H1 (cell line): Measurements from ENCODE around the gene NR2C2. TPM values are rescaled to one million over a fixed set of nuclear protein-coding genes. Genes with fewer than 3 reads are reported as not detected.

Experiments used
- CTCF ChIA-PET: fragments of 300-600 bp; sonication (Branson Sonifier 250); formaldehyde crosslinking; loops from one replicate; lab custom pipeline; 2021; ENCODE audit not compliant: partially characterized antibody; lab: Charles Lee
- POLR2A ChIA-PET: fragments of 300-600 bp; sonication (Branson Sonifier 250); formaldehyde crosslinking; loops from one replicate; lab custom pipeline; 2021; ENCODE audit warnings: inconsistent platforms; ENCODE audit not compliant: partially characterized antibody; lab: Charles Lee
- DNase-seq, 2 experiments: peaks; one replicate each; pipeline versions ENCODE4 v3.0.0 to v3.0.0-alpha.2; 2010 to 2022; ENCODE audit warnings: low spot score in 2 of 2, low read depth in 1 of 2, mixed read lengths in 1 of 2
- FAIRE-seq: peaks from 2 replicates; lab custom pipeline; 2011; peaks lifted over from hg19 to GRCh38; lab: Jason Lieb, UNC
- H2AFZ ChIP-seq: 2 replicates; pipeline ENCODE4 v1.8.1; 2012; ENCODE audit warnings: low read length, inconsistent platforms
- H2AK5ac ChIP-seq: 2 replicates; pipeline ENCODE4 v1.6.1; 2013; ENCODE audit warnings: low read depth, low read length
- H2BK120ac ChIP-seq: replicated peaks from 2 replicates; pipeline ENCODE3; 2013; ENCODE audit warnings: low read depth, low read length, inconsistent platforms
- H2BK12ac ChIP-seq: 2 replicates; pipeline ENCODE4 v1.6.1; 2013; ENCODE audit warnings: low read depth, low read length
- H2BK15ac ChIP-seq: 2 replicates; pipeline ENCODE4 v1.6.1; 2013; ENCODE audit warnings: low read length
- H2BK20ac ChIP-seq: 2 replicates; pipeline ENCODE4 v1.6.1; 2013; ENCODE audit warnings: low read length
- H2BK5ac ChIP-seq: 2 replicates; pipeline ENCODE4 v1.6.1; 2013; ENCODE audit warnings: low read depth, low read length
- H3K14ac ChIP-seq: 2 replicates; pipeline ENCODE4 v1.6.1; 2013; ENCODE audit warnings: inconsistent platforms; ENCODE audit not compliant: insufficient read length
- H3K18ac ChIP-seq: 2 replicates; pipeline ENCODE4 v1.6.1; 2013; ENCODE audit warnings: low read length; ENCODE audit errors: extremely low read depth
- H3K23ac ChIP-seq: 2 replicates; pipeline ENCODE4 v1.6.1; 2013; ENCODE audit warnings: inconsistent platforms; ENCODE audit not compliant: insufficient read length
- H3K23me2 ChIP-seq: 2 replicates; pipeline ENCODE4 v1.6.1; 2013; ENCODE audit warnings: low read depth, low read length
- H3K27ac ChIP-seq: 2 replicates; pipeline ENCODE4 v1.6.1; 2011; ENCODE audit warnings: low read depth, low read length, inconsistent platforms
- H3K27me3 ChIP-seq, 4 experiments: replicated peaks in 1 of 4; 1 replicate in 1 of 4; 2 replicates in 3 of 4; pipeline versions ENCODE4 v1.6.1 to v1.8.1; 2011 to 2013; ENCODE audit warnings: low read length in 3 of 4, mild to moderate bottlenecking in 3 of 4, inconsistent platforms in 2 of 4, mixed read lengths in 2 of 4, moderate library complexity in 1 of 4; ENCODE audit not compliant: control insufficient read depth in 3 of 4, insufficient read depth in 3 of 4; ENCODE audit errors: extremely low read depth in 1 of 4
- H3K36me3 ChIP-seq, 4 experiments: 2 replicates each; pipeline versions ENCODE4 v1.6.1 to v1.8.1; 2011 to 2013; ENCODE audit warnings: mild to moderate bottlenecking in 4 of 4, low read length in 3 of 4, moderate library complexity in 2 of 4, control low read depth in 1 of 4, inconsistent platforms in 1 of 4; ENCODE audit not compliant: insufficient read depth in 4 of 4, control insufficient read depth in 2 of 4
- H3K4ac ChIP-seq: replicated peaks from 2 replicates; pipeline ENCODE3; 2013; ENCODE audit warnings: low read length, low read depth, mixed read lengths, inconsistent platforms; ENCODE audit not compliant: insufficient read length
- H3K4me1 ChIP-seq, 4 experiments: replicated peaks in 1 of 4; 1 replicate in 1 of 4; 2 replicates in 3 of 4; pipeline versions ENCODE4 v1.6.1 to v1.8.1; 2011 to 2013; ENCODE audit warnings: low read length in 3 of 4, inconsistent platforms in 2 of 4, mixed read lengths in 1 of 4; ENCODE audit not compliant: insufficient read depth in 4 of 4, control insufficient read depth in 3 of 4
- H3K4me2 ChIP-seq, 2 experiments: 2 replicates each; pipeline versions ENCODE4 v1.6.1 to v1.8.1; 2011 to 2013; ENCODE audit warnings: low read depth in 2 of 2, low read length in 2 of 2, control low read depth in 1 of 2, inconsistent platforms in 1 of 2, mild to moderate bottlenecking in 1 of 2; ENCODE audit not compliant: insufficient read depth in 1 of 2
- H3K4me3 ChIP-seq, 4 experiments: fragments of 200-600, 300-600 bp in 1 of 4; sonication (generic), shearing (Covaris generic), sonication (Bioruptor Twin) in 1 of 4; 2 replicates each; pipeline versions ENCODE4 v1.5.1 to v1.8.1; 2011 to 2016; ENCODE audit warnings: low read length in 4 of 4, low read depth in 3 of 4, control low read depth in 2 of 4, inconsistent platforms in 2 of 4, mild to moderate bottlenecking in 2 of 4, mixed read lengths in 1 of 4, moderate library complexity in 1 of 4; ENCODE audit not compliant: insufficient read depth in 2 of 4; ENCODE audit errors: extremely low read depth in 1 of 4
- H3K56ac ChIP-seq: replicated peaks from 2 replicates; pipeline ENCODE3; 2013; ENCODE audit warnings: low read depth, mild to moderate bottlenecking, mixed read lengths, low read length, inconsistent platforms; ENCODE audit not compliant: insufficient read length
- H3K79me1 ChIP-seq: 2 replicates; pipeline ENCODE4 v1.6.1; 2013; ENCODE audit warnings: low read depth, low read length, control low read depth
- H3K79me2 ChIP-seq, 2 experiments: 2 replicates each; pipeline versions ENCODE4 v1.6.1 to v1.8.1; 2012 to 2013; ENCODE audit warnings: low read length in 2 of 2, mild to moderate bottlenecking in 2 of 2, inconsistent platforms in 1 of 2; ENCODE audit not compliant: insufficient read depth in 2 of 2, control insufficient read depth in 1 of 2
- H3K9ac ChIP-seq, 4 experiments: replicated peaks in 1 of 4; 1 replicate in 1 of 4; 2 replicates in 3 of 4; pipeline versions ENCODE4 v1.6.1 to v1.8.1; 2011 to 2013; ENCODE audit warnings: low read depth in 3 of 4, low read length in 3 of 4, control low read depth in 2 of 4, mild to moderate bottlenecking in 2 of 4, moderate library complexity in 2 of 4, inconsistent platforms in 1 of 4; ENCODE audit errors: extremely low read depth in 1 of 4
- H3K9me3 ChIP-seq, 2 experiments: 2 replicates each; pipeline versions ENCODE4 v1.6.1 to v1.8.1; 2012 to 2013; ENCODE audit warnings: mild to moderate bottlenecking in 2 of 2, moderate library complexity in 2 of 2, control low read depth in 1 of 2, inconsistent platforms in 1 of 2, low read depth in 1 of 2, low read length in 1 of 2, mixed read lengths in 1 of 2; ENCODE audit not compliant: insufficient read depth in 2 of 2
- H4K20me1 ChIP-seq, 2 experiments: replicated peaks in 1 of 2; 2 replicates each; pipeline versions ENCODE3 to v1.8.1; 2011 to 2013; ENCODE audit warnings: inconsistent platforms in 2 of 2, low read length in 2 of 2, mild to moderate bottlenecking in 1 of 2; ENCODE audit not compliant: insufficient read depth in 2 of 2, control insufficient read depth in 1 of 2
- H4K5ac ChIP-seq: 2 replicates; pipeline ENCODE4 v1.6.1; 2013; ENCODE audit warnings: low read length, low read depth, mixed read lengths, inconsistent platforms; ENCODE audit not compliant: insufficient read length
- H4K8ac ChIP-seq: 2 replicates; pipeline ENCODE4 v1.8.0; 2013; ENCODE audit warnings: mild to moderate bottlenecking, moderate library complexity, low read length, inconsistent platforms; ENCODE audit not compliant: insufficient read depth; ENCODE audit errors: extremely low read depth
- H4K91ac ChIP-seq: replicated peaks from 2 replicates; pipeline ENCODE3; 2013; ENCODE audit warnings: low read length, mixed read lengths, inconsistent platforms; ENCODE audit not compliant: insufficient read length
- BRCA1 ChIP-seq: IDR thresholded peaks from 2 replicates; pipeline ENCODE4 v1.6.1; 2012; ENCODE audit warnings: low read depth, low read length, improper control_type of control experiment
- CTCF ChIP-seq, 3 experiments: IDR thresholded peaks; 1 replicate in 2 of 3; 2 replicates in 1 of 3; pipeline versions ENCODE4 v1.5.1 to v1.6.1; 2011; ENCODE audit warnings: low read length in 3 of 3, mild to moderate bottlenecking in 3 of 3, inconsistent platforms in 2 of 3, low read depth in 1 of 3, moderate library complexity in 1 of 3; ENCODE audit not compliant: insufficient read depth in 1 of 3; ENCODE audit errors: control extremely low read depth in 1 of 3
- RFX5 ChIP-seq: IDR thresholded peaks from 2 replicates; pipeline ENCODE4 v1.6.1; 2011; ENCODE audit warnings: low read depth, low read length, improper control_type of control experiment, borderline replicate concordance
- SP4 ChIP-seq: IDR thresholded peaks from 2 replicates; pipeline ENCODE4 v1.6.1; 2012; ENCODE audit warnings: low read length, inconsistent platforms
- WGBS, 2 experiments: shearing (Covaris generic) in 1 of 2; methylation state at CpG; one replicate each; pipeline versions ENCODE4 v1.1.6 to v1.1.7; 2013 to 2015; ENCODE audit warnings: low lambda C conversion rate in 2 of 2, mixed read lengths in 2 of 2, inconsistent platforms in 1 of 2, low coverage in 1 of 2, missing lambda C conversion rate in 1 of 2; ENCODE audit not compliant: insufficient replicate concordance in 2 of 2, insufficient coverage in 1 of 2, insufficient read length in 1 of 2; ENCODE audit errors: extremely low coverage in 1 of 2, missing lambda C conversion rate in 1 of 2; 5-methylcytosine and 5-hydroxymethylcytosine counted together
- polyA plus RNA-seq, 7 experiments: library from polyadenylated mRNA; depleted of rRNA in 3 of 7; stranded (reverse) in 5 of 7; unstranded in 2 of 7; fragments of >200 nt in 5 of 7; fragments of 200-250 nt in 2 of 7; gene quantifications; 1 replicate in 5 of 7; 2 replicates in 1 of 7; 4 replicates in 1 of 7; pipeline versions ENCODE4 v1.2.1 to v1.2.3, GENCODE V29; 2011 to 2013; ENCODE audit warnings: missing spikeins in 2 of 7, mixed read lengths in 2 of 7
- total RNA-seq: library from RNA; stranded (reverse); fragmentation: NEBNext Ultra II Directional; extraction: Animal tissue kit (Norgen Biotek cat#: 25700); gene quantifications from 2 replicates; pipeline ENCODE4 v1.2.1, GENCODE V29; 2021
- TF ChIP-seq, protein P1 (sequence below): IDR thresholded peaks from 2 replicates; pipeline ENCODE4 v1.6.1; 2011; ENCODE audit warnings: low read length, improper control_type of control experiment

NR2C2 gene
- total and polyA plus RNA-seq, 2 of the 8 experiments (the other 6 are each of a cell fraction or from before 2014, with no cell fraction given), result 16.6 to 44.4 TPM

- POLR2A ChIA-PET, result interaction anchor here (0.6 kb wide), 1 partner anchor 25 kb away, joined by 4 read pairs; no protein-coding TSS in a partner anchor
- no peak overlapping the region for H3K56ac ChIP-seq
- H2AFZ ChIP-seq, result no peak overlapping the region
- H3K27ac ChIP-seq, result no peak overlapping the region
- H3K23ac ChIP-seq, result no peak overlapping the region
- no peaks in the 10 kb centered on the region for H3K79me2 ChIP-seq
- no peak overlapping the region for H2BK120ac ChIP-seq
- H2BK5ac ChIP-seq, result no peak overlapping the region
- H2AK5ac ChIP-seq, result no peak overlapping the region
- no peak overlapping the region for H2BK15ac ChIP-seq
- H3K4me2 ChIP-seq, result no peak overlapping the region
- H4K8ac ChIP-seq, result no peak overlapping the region
- H3K4me1 ChIP-seq, result peaks cover 0 to 9% (median 1%) of the 10 kb centered on the region in 4 experiments; a peak in 4 of 7 replicates
- no peak overlapping the region for H2BK12ac ChIP-seq
- H3K14ac ChIP-seq, result no peak overlapping the region
- H3K9ac ChIP-seq, result no peak overlapping the region
- no peak overlapping the region for H4K5ac ChIP-seq
- no peak overlapping the region for H3K4me3 ChIP-seq
- no peaks in the 10 kb centered on the region for H3K23me2 ChIP-seq
- no peak overlapping the region for H3K18ac ChIP-seq
- no peak overlapping the region for H3K4ac ChIP-seq
- H3K79me1 ChIP-seq, result no peaks in the 10 kb centered on the region
- no peak overlapping the region for H2BK20ac ChIP-seq
- no peak overlapping the region for H4K91ac ChIP-seq
- CTCF ChIA-PET, result interaction anchor here (0.6 to 21.0 kb wide), 55 partner anchors 11 to 416 kb away, joined by 3 to 337 read pairs (median 4); partner anchors contain the start of gene C3orf20
- H3K27me3 ChIP-seq, result no peaks in the 10 kb centered on the region
- no peak for FAIRE-seq
- H4K20me1 ChIP-seq, result peaks cover 0 to 2% of the 10 kb centered on the region in 2 experiments
- no peaks in the 10 kb centered on the region for H3K9me3 ChIP-seq
- 86% methylated on average over 20 of the region's 21 CpGs; no CpG with 5 or more reads in 1 of the 2 experiments for WGBS, 2 experiments
- no peaks in the 10 kb centered on the region for H3K36me3 ChIP-seq
- no peak for DNase-seq
- TF ChIP-seq BRCA1 (no peak), SP4 (no peak), RFX5 (no peak), CTCF (IDR thresholded peaks at IDR 0.05; ENCODE audit: control extremely low read depth in 1 of 3, insufficient read depth in 1 of 3, low read depth in 1 of 3, low read length in 3 of 3) (no peak)
- TF ChIP-seq, protein P1, sequence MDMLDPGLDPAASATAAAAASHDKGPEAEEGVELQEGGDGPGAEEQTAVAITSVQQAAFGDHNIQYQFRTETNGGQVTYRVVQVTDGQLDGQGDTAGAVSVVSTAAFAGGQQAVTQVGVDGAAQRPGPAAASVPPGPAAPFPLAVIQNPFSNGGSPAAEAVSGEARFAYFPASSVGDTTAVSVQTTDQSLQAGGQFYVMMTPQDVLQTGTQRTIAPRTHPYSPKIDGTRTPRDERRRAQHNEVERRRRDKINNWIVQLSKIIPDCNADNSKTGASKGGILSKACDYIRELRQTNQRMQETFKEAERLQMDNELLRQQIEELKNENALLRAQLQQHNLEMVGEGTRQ, result no peak
Measured at GRCh38 chr3:14921811-14922705, 25.3 kb upstream of the NR2C2 start.
